HEK293 (cell line): ENCODE data around the gene COBL.
"Not testable (repeated sequence)": the region's sequence is repeated elsewhere in the genome, so short reads cannot be mapped to it uniquely, and the experiment has no call there.

Experiments used
- CTCF ChIA-PET: fragments of 350-600 bp; formaldehyde crosslinking; extraction: SDS; loops from one replicate; lab custom pipeline; 2021; ENCODE audit warnings: antibody characterized with exemption; lab: Yijun Ruan, JAX
- POLR2A ChIA-PET: fragments of 300-600 bp; formaldehyde crosslinking; extraction: SDS; loops from one replicate; lab custom pipeline; 2020; ENCODE audit warnings: antibody characterized with exemption, inconsistent platforms; lab: Yijun Ruan, JAX
- H3K27ac ChIP-seq: fragments of 200-500 bp; sonication (Bioruptor generic); 2 replicates; pipeline ENCODE4 v1.5.1; 2014; ENCODE audit warnings: low read depth, low read length, control low read depth, inconsistent platforms; ENCODE audit errors: extremely low read depth
- H3K36me3 ChIP-seq, 2 experiments: fragments of 200-500 bp in 1 of 2; sonication (Bioruptor generic) in 1 of 2; 1 replicate in 1 of 2; 2 replicates in 1 of 2; pipeline ENCODE4 v1.5.1; 2014 to 2017; ENCODE audit warnings: inconsistent platforms in 2 of 2, low read length in 2 of 2; ENCODE audit not compliant: control insufficient read depth in 2 of 2, insufficient read depth in 1 of 2
- H3K4me1 ChIP-seq: fragments of 200-500 bp; sonication (Bioruptor generic); 2 replicates; pipeline ENCODE4 v1.5.1; 2014; ENCODE audit warnings: mild to moderate bottlenecking, low read length, inconsistent platforms; ENCODE audit not compliant: control insufficient read depth, insufficient read depth
- H3K4me3 ChIP-seq: 2 replicates; pipeline ENCODE4 v1.5.1; 2011; ENCODE audit warnings: low read depth, mild to moderate bottlenecking, control low read depth, low read length, moderate library complexity
- H3K9me3 ChIP-seq: fragments of 200-500 bp; sonication (Bioruptor generic); 2 replicates; pipeline ENCODE4 v1.5.1; 2014; ENCODE audit warnings: low read depth, low read length, inconsistent platforms; ENCODE audit not compliant: control insufficient read depth, insufficient read depth
- HOXA7 ChIP-seq: sonication (generic); formaldehyde crosslinking; IDR thresholded peaks from 2 replicates; pipeline ENCODE4 v1.8.1; 2022; ENCODE audit warnings: missing genetic modification reagents, borderline replicate concordance
- PBX3 ChIP-seq: sonication (generic); formaldehyde crosslinking; IDR thresholded peaks from 2 replicates; pipeline ENCODE4 v1.8.1; 2022; ENCODE audit warnings: mild to moderate bottlenecking, moderate library complexity, missing genetic modification reagents
- SP3 ChIP-seq: fragments of 450-650 bp; formaldehyde crosslinking; IDR thresholded peaks from 2 replicates; pipeline ENCODE4 v1.5.1; 2016; ENCODE audit warnings: missing biosample characterization, missing genetic modification characterization
- ZBTB48 ChIP-seq: fragments of 450-650 bp; formaldehyde crosslinking; IDR thresholded peaks from 2 replicates; pipeline ENCODE4 v1.5.1; 2016; ENCODE audit warnings: missing biosample characterization, missing genetic modification characterization
- ZNF146 ChIP-seq: fragments of 450-650 bp; formaldehyde crosslinking; IDR thresholded peaks from 2 replicates; pipeline ENCODE4 v1.5.1; 2016; ENCODE audit warnings: missing biosample characterization, missing genetic modification characterization
- ZNF169 ChIP-seq: fragments of 450-650 bp; formaldehyde crosslinking; IDR thresholded peaks from 2 replicates; pipeline ENCODE4 v1.5.1; 2016; ENCODE audit warnings: missing biosample characterization, missing genetic modification characterization
- ZNF202 ChIP-seq: fragments of 450-650 bp; formaldehyde crosslinking; IDR thresholded peaks from 2 replicates; pipeline ENCODE4 v1.5.1; 2016; ENCODE audit warnings: missing biosample characterization, missing genetic modification characterization, borderline replicate concordance
- ZNF280D ChIP-seq: fragments of 450-650 bp; formaldehyde crosslinking; IDR thresholded peaks from 2 replicates; pipeline ENCODE4 v1.5.1; 2016; ENCODE audit warnings: missing biosample characterization, missing genetic modification characterization
- ZNF292 ChIP-seq: fragments of 450-650 bp; formaldehyde crosslinking; IDR thresholded peaks from 2 replicates; pipeline ENCODE4 v1.5.1; 2016; ENCODE audit warnings: low read depth, missing biosample characterization, missing genetic modification characterization, borderline replicate concordance
- ZNF302 ChIP-seq: fragments of 450-650 bp; formaldehyde crosslinking; IDR thresholded peaks from 2 replicates; pipeline ENCODE4 v1.5.1; 2016; ENCODE audit warnings: missing biosample characterization, missing genetic modification characterization, low read depth
- ZNF37A ChIP-seq: fragments of 450-650 bp; IDR thresholded peaks from 2 replicates; pipeline ENCODE4 v1.5.1; 2018; ENCODE audit warnings: missing biosample characterization, missing genetic modification characterization
- ZNF510 ChIP-seq: fragments of 450-650 bp; formaldehyde crosslinking; IDR thresholded peaks from 2 replicates; pipeline ENCODE4 v1.5.1; 2018; ENCODE audit warnings: mild to moderate bottlenecking, missing genetic modification characterization, missing biosample characterization; ENCODE audit not compliant: insufficient replicate concordance
- ZNF560 ChIP-seq: fragments of 450-650 bp; formaldehyde crosslinking; IDR thresholded peaks from 2 replicates; pipeline ENCODE4 v1.5.1; 2017; ENCODE audit warnings: missing biosample characterization, missing genetic modification characterization, borderline replicate concordance
- ZNF610 ChIP-seq: fragments of 450-650 bp; formaldehyde crosslinking; IDR thresholded peaks from 2 replicates; pipeline ENCODE4 v1.5.1; 2016; ENCODE audit warnings: missing biosample characterization, missing genetic modification characterization, borderline replicate concordance
- ZNF677 ChIP-seq: fragments of 450-650 bp; IDR thresholded peaks from 2 replicates; pipeline ENCODE4 v1.5.0; 2018; ENCODE audit warnings: missing biosample characterization, mild to moderate bottlenecking, missing genetic modification characterization, moderate library complexity
- ZNF747 ChIP-seq: fragments of 450-650 bp; formaldehyde crosslinking; IDR thresholded peaks from 2 replicates; pipeline ENCODE4 v1.5.1; 2016; ENCODE audit warnings: missing biosample characterization, missing genetic modification characterization
- ZNF791 ChIP-seq: fragments of 450-650 bp; formaldehyde crosslinking; IDR thresholded peaks from 2 replicates; pipeline ENCODE4 v1.5.1; 2016; ENCODE audit warnings: missing biosample characterization, missing genetic modification characterization
- TF ChIP-seq, protein P1 (sequence below): fragments of 450-650 bp; formaldehyde crosslinking; IDR thresholded peaks from 2 replicates; pipeline ENCODE4 v1.5.1; 2016; ENCODE audit warnings: missing biosample characterization, missing genetic modification characterization

The COBL gene

GRCh38 chr7:51000956-51001355 is 315.7 kb downstream of the COBL start:
- ChIA-PET POLR2A (interaction anchor here (0.6 kb wide), 1 partner anchor 57 kb away, joined by 3 read pairs; no protein-coding TSS in a partner anchor), CTCF (interaction anchor here (0.6 to 1.0 kb wide), 3 partner anchors 8 to 594 kb away, joined by 3 to 5 read pairs (median 3); no protein-coding TSS in a partner anchor)
- no peak overlapping the region for H3K27ac ChIP-seq
- H3K36me3 ChIP-seq, result no peaks in the 10 kb centered on the region
- TF ChIP-seq ZNF280D (tag by site-specific recombination) (no peak), ZNF37A (tag by site-specific recombination) (peak; percentile 96)
- TF ChIP-seq, protein P1, sequence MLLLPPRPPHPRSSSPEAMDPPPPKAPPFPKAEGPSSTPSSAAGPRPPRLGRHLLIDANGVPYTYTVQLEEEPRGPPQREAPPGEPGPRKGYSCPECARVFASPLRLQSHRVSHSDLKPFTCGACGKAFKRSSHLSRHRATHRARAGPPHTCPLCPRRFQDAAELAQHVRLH (tag by site-specific recombination), result no peak
- H3K4me1 ChIP-seq, result no peaks in the 10 kb centered on the region
- no peak overlapping the region for H3K4me3 ChIP-seq
- no peaks in the 10 kb centered on the region for H3K9me3 ChIP-seq

- CTCF ChIA-PET, result interaction anchor here (0.6 to 1.8 kb wide), 2 partner anchors 18 to 204 kb away, joined by 3 to 4 read pairs; no protein-coding TSS in a partner anchor
- POLR2A ChIA-PET, result no interaction called here
- Histone ChIP-seq H3K27ac (no peak overlapping the region), H3K4me1 (no peaks in the 10 kb centered on the region), H3K4me3 (no peak overlapping the region), H3K36me3 (no peaks in the 10 kb centered on the region), H3K9me3 (no peaks in the 10 kb centered on the region)
- TF ChIP-seq PBX3 (CRISPR knock-in tag) (no peak), ZNF292 (no peak), ZNF510 (no peak), ZNF560 (tag by site-specific recombination) (no peak), ZBTB48 (no peak), SP3 (tag by site-specific recombination) (no peak), ZNF677 (tag by site-specific recombination) (no peak), ZNF747 (no peak), ZNF610 (tag by site-specific recombination) (no peak), ZNF202 (tag by site-specific recombination) (no peak), ZNF169 (tag by site-specific recombination) (no peak), ZNF302 (tag by site-specific recombination) (no peak), ZNF791 (tag by site-specific recombination) (no peak), HOXA7 (no peak)
Measured at GRCh38 chr7:50994753-50995319, 321.8 kb downstream of the COBL start.

GRCh38 chr7:50990214-50990613 is 326.4 kb downstream of the COBL start:
- H3K4me1 ChIP-seq, H3K9me3 ChIP-seq, H3K36me3 ChIP-seq, H3K27ac ChIP-seq, H3K4me3 ChIP-seq, POLR2A ChIA-PET: not testable (repeated sequence)
- CTCF ChIA-PET, result interaction anchor here (0.5 kb wide), 1 partner anchor 44 kb away, joined by 3 read pairs; no protein-coding TSS in a partner anchor
- TF ChIP-seq ZNF146, result peak; percentile 49; the same call in 1 of the 2 replicates
